HG03378 (cell line): ENCODE data around the gene PRDX2.
A peak's percentile ranks its signal among the peaks of the same experiment; 100 is the strongest.
"Not testable (repeated sequence)": the region's sequence is repeated elsewhere in the genome, so short reads cannot be mapped to it uniquely, and the experiment has no call there.

ENCODE experiments used
- ATAC-seq: cut with Tn5 transposase; IDR thresholded peaks from one replicate; pipeline ENCODE4 v1.9.1; 2021; ENCODE audit warnings: mild to moderate bottlenecking, moderate library complexity; ENCODE audit not compliant: unreplicated experiment

PRDX2 gene

DNA sequence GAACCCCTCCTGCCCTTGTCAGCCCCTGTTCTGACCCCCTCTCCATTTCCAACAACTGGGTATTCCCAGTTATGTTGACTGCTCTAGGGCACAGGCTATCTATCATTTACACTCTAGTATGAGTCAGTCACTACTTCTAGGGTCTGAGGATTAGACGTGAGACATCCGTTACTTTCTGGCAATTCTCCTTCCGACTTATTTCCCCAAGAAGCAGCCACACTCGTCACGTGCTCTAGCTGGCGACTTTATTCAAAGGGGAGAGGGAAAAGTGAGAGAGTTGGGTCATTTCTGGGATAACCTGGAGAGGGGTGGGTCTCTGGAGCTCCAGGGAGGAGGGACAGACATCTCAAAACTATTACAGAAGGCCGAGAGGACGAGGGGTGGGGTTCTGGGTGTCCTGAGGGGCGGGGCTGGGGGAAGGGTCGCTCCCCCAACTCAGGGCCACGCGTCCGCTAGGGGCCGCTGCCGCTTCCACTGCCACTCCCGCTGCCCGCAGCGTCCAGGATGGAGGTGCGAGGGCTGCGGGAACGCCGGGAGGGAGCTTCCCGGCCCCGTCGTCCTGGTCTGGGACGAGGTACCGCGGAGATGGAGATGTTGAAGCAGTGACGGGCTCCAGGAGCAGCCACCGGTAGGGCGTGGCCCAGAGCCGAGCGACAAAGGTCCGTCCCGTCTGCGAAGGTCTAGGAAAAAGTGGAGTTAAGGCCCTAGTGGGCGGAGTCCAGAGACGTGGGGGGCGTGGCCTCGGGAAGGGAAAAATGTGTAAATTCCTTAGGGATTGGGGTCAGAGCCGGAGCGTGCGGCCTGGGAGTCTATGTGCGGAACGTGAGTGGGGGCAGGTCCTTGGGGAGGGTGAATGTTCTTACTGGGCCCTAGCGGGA lies 23.9 kb upstream of the PRDX2 start:
- ATAC-seq = no peak

DNA sequence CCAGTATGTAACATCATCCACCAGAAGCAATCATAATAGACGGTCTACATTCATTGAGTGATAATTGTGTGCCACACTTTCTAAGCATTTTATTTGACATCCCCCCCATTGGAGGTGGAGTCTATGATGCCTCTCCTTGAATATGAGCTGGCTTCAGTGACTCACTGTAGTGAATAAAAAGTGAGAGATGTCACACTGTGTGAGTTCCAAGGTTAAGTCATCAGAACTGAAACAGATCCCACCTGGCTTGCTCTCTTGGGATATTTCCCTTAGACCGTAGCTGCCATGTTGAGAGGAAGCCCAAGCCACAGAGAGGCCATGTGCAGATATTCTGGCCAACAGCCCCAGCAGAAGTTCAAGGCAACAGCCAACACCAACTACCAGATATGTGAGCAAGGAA lies 20.2 kb upstream of the PRDX2 start:
- ATAC-seq = no peak

DNA sequence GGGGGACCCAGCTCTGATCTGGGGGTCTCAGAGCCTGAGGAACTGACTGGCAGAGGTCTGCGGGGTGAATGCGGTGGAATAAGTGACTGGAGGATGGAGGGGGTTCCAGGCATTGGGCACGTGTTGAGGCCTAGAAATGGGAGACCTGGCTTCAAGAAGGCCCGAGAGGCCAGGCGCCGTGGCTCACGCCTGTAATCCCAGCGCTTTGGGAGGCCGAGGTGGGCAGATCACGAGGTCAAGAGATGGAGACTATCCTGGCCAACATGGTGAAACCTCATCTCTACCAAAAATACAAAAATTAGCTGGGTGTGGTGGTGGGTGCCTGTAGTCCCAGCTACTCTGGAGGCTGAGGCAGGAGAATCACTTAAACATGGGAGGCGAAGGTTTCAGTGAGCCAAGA lies 16.2 kb upstream of the PRDX2 start:
- not testable (repeated sequence) for ATAC-seq

- not testable (repeated sequence) for ATAC-seq
These were observed 15.6 kb upstream of the PRDX2 start for GRCh38 chr19:12817188-12817587.

DNA sequence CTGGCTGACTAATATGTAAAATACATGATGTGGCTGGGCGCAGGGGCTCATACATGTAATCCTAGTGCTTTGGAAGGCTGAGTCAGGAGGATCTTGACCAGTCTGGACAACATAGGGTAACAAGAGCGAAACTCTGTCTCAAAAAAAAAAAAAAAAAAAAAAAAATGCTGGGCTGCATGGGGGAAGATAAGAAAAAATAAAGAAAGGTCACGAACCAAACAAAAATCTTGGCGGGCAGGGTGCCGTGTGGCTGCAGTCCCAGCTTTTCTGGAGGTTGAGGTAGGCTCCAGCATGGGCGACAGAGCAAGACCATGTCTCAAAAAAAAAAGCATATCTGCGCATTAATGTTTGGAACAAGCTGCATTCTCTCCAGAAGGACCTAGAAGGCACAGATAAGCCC lies 13.5 kb upstream of the PRDX2 start:
- ATAC-seq = no peak

- ATAC-seq = peak; percentile 57
These were observed 4.9 kb upstream of the PRDX2 start, which contains the start of gene RNASEH2A for GRCh38 chr19:12806242-12807081. RNASEH2A (plus strand) TSS chr19:12806584; CDS start chr19:12806674, 90 bp downstream.

- ATAC-seq = no peak
These were observed 2.5 kb upstream of the PRDX2 start for GRCh38 chr19:12804051-12804450.

DNA sequence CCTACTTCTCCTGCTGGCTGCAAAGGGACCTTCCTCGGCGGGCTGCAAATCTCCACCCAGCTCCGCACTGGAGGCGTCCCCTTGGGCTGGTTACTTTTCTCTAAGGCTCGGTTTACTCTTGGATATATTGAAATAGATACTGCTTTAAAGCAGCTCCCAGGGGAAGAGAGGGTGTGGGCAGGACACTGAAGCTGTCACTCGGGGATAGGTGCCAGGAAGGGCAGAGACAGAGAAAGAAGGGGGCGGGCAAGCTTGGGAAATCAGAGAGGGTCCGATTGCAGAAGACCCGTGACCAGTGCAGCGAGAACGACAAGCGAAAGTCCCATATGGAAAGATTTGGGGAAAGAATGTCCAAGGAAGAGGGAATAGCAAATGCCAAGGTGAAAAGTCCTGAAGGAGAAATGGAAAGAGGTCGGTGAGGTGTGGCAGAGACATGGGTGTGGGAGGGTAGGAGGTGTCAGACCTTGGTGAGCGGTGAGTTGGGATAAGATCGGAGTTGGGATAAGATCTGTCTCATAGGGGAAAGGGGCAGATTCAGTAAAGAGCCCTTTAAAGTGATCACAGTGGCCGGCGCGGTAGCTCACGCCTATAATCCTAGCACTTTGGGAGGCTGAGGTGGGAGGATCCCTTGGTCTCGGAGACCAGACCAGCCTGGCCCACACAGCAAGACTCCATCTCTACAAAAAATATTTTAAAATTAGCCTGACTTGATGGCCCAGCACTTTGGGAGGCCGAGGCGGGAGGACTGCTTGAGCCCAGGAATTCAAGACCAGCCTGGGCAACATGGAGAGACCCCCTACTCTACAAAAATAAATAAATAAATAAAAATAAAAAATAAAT lies 887 bp upstream of the PRDX2 start:
- no peak for ATAC-seq

GRCh38 chr19:12800923-12801465 lies 606 bp downstream of the PRDX2 start:
- no peak for ATAC-seq

GRCh38 chr19:12800466-12800770 lies 1.2 kb downstream of the PRDX2 start:
- ATAC-seq = no peak

DNA sequence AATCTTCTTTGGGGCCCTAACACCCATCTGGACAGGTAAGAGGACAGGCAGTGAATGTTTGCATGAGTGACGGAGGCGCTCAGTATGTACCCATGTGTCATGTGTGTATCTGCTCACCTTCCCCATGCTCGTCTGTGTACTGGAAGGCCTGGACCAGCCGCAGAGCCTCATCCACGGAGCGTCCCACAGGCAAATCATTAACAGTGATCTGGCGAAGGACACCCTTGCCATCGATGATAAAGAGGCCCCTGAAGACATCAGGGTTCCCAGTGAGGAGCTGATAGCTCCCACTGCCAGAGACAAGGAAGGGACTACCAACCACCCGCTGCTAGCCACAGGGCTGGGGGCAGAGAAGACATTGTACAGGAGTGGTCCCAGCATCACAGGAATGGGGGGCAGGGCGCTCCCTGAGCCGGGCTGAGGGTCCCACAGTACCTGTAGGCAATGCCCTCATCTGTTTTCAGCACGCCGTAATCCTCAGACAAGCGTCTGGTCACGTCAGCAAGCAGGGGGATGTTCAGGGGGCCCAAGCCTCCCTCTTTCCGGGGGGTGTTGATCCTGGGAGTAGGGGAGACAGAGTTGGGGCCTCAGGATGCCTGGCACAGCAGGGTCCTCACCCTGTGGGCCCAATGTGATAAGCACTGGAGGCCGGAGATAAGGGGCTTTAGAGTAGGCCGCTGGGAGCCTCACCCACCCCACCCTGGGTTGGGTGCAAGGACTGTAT lies 1.7 kb downstream of the PRDX2 start:
- ATAC-seq = no peak

DNA sequence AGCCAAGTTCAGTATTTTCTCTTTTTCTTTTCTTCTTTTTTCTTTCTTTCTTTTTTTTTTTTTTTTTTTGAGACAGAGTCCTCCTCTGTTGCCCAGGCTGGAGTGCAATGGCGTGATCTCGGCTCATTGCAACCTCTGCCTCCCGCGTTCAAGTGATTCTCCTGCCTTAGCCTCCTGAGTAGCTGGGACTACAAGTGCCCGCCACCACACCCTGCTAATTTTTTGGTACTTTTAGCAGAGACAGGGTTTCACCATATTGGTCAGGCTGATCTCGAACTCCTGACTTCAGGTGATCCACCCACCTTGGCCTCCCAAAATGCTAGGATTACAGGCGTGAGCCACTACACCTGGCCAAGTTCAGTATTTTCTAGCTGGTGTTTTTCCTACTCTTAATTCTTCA lies 4.0 kb downstream of the PRDX2 start:
- not testable (repeated sequence) for ATAC-seq

DNA sequence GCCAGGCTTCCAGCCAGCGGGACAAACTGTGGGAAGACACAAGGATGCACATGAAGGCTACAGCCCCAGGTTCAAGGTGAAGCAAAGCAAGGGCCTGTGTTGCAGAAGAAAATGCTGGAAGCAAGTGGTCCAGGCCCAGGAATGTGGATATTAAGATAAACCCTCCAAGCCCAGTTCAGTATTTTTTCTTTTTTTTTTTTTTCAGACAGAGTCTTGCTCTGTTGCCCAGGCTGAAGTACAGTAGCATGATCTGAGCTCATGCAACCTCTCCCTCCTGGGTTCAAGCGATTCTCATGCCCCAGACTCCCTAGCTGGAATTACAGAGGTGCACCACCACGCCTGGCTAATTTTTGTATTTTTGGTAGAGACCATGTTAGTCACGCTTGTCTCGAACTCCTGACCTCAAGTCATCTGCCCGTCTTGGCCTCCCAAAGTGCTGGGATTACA lies 4.4 kb downstream of the PRDX2 start:
- ATAC-seq = no peak

DNA sequence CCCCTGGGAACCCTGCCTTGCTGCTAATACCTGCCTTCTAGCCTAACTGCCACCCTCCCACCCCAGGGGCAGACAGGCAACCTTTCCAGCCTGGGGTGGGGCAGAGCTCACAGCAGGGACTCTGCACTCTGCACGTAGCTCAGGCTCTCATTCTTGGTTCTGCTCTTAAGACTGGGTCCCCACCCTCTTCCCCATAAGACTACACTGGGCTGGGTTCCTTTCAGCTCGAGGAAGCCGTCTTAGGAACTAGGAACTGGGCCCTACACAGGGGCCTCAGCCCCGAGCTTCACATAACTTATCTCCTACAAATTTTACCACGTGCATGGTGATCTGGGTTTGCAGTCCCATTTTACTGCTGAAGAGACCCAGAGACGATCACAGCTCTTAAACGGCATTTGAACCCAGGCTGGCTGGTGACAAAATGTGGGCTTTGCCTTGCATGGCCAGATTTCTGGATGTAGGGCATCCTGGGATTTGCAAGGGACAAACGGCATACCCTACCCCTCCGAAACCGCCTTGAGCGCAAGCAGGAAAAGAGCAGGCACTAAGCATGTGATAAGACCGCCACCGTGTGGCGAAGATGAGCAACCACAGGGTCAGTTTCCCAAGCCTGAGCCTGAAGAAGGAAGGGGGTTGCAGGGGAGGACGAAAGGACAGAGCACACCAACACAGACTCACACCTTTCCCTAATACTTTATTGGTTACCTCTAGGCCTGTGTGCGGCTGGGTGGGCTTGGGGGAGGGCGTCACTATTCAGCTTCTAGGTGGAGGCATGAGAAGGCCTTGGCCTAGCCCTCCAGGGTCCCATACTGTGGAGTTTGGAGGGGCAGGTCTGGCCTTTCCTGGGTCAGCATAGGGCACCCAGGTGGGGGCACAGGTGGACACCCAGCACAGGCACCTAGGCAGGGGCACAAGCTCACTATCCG lies 5.2 kb downstream of the PRDX2 start:
- no peak for ATAC-seq

DNA sequence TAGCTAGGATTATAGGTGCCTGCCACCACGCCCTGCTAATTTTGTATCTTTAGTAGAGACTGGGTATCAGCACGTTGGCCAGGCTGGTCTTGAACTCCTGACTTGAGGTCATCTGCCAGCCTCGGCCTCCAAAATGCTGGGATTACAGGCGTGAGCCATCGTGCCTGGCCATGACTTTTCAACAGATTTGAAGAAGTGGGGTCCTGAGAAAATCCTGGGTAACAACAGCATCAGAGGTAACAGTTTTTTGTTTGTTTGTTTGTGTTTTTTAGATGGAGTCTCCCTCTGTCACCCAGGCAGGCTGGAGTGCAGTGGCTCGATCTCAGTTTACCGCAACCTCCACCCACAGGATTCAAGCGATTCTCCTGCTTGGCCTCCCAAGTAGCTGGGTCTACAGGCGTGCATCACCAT lies 6.6 kb downstream of the PRDX2 start:
- ATAC-seq = no peak

DNA sequence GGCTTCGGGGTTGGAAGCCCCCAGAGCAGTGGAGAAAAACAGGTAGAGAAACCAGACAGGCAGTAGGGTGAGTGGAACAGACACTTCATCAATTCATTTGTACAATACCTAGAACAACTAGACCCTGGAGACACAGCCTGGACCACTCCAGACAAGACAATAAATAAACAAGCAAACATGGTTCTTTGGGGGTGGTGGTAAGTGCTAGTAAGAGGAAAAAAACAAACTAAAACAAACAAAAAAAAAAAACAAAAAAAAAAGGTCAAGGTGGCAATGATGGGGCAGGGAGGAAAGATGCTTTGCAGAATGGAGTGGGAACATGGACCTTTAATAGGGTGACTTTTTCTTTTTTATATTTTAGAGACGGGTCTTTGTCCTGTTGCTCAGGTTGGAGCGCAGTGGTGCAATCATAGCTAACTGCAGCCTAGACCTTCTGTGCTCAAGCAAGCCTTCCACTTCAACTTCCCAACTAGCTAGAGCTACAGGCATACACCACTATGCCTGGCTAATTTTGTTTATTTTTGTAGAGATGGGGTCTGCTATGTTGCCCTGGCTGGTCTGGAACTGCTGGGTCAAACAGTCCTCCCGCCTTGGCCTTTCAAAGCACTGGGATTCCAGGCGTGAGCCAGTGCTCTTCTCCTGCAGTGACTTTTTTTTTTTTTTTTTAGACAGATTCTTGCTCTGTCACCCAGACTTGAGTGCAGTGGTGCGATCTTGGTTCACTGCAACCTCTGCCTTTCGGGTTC lies 7.2 kb downstream of the PRDX2 start:
- no peak for ATAC-seq

DNA sequence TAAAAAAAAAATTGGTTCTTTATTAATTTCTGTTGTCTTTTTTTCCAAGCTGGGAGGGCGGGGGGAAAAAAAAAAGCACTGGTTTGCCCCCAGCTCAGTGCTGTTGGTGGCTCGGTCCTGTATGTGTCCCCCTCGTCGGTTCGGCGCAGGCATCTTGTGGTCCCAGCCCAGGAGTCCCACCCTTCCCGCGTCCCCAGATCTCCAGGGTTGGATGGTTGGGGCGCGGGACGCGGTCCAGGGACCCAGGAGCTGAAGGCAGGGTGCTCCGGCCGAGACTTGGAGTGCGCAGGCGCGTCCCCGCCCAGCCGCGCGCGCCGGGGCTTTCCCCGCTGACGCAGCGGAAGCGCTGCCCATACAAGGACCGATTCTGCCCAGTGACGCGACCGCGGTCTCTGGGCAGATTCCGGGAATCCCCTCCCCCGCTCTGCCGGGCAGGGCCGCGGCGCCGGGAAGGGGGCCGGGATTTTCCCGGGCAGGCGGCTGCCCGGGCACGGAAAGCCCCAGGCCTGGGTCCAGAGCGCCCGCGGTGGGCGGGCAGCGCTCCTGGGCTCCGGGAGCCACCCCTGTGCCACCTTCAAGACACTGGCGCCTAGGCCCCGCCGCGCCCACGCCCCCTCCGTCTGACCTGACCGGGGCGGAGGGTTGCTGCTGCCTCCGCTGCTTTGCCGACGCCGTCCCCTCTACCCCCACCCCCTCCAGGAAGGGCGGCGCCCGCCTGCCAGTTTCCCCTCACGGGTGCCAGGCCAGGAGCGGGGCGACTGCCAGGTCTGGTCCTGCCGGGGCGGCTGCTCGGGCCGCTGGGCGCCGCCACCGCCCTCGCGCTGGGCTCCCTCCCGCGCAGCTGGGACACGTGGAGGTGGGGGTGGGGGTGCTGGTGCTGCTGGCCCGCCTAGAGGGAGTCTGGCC lies 8.1 kb downstream of the PRDX2 start:
- peak; percentile 23 for ATAC-seq
